Ramos (cell line): ENCODE data around the gene ANKRD24.
"Not testable (repeated sequence)": the region's sequence is repeated elsewhere in the genome, so short reads cannot be mapped to it uniquely, and the experiment has no call there.

Experiments
- in situ Hi-C: fragments of 300-500 bp; cut with MboI; formaldehyde crosslinking; loops from one replicate; pipeline ENCODE4 v1.14.3; 2022; ENCODE audit warnings: low sequenced_read_pairs; ENCODE audit not compliant: unreplicated experiment

ANKRD24 gene

DNA sequence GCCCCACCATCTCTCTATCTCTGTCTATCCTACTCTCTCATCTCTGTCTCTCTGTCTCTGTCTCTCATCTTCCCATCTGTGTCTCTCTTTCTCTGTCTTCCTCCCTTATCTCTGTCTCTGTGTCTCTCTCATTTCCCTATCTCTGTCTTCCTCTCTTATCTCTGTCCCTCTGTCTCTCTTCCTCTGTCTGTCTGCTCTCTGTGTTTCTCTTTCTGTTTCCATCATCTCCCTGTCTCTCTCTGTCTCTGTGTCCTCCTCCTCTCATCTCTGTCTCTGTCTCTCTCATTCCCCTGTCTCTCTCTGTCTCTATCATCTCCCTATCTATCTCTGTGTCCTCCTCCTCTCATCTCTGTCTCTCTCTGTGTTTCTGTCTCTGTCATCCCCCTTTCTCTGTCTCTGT lies 45.3 kb downstream of the ANKRD24 start:
- in situ Hi-C loops = no loop called here

DNA sequence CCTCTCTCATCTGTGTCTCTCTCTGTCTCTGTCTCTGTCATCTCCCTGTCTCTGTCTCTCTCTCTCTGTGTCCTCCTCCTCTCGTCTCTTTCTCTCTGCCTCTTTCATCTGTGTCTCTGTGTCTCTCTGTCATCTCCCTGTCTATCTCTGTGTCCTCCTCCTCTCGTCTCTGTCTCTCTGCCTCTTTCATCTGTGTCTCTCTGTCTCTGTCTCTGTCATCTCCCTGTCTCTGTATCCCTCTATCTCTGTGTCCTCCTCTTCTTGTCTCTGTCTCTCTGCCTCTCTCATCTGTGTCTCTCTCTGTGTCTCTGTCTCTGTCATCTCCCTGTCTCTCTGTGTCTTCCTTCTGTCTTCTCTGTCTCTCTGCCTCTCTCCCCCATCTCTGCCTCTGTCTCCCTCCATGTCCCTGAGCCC lies 46.3 kb downstream of the ANKRD24 start:
- in situ Hi-C loops = no loop called here

DNA sequence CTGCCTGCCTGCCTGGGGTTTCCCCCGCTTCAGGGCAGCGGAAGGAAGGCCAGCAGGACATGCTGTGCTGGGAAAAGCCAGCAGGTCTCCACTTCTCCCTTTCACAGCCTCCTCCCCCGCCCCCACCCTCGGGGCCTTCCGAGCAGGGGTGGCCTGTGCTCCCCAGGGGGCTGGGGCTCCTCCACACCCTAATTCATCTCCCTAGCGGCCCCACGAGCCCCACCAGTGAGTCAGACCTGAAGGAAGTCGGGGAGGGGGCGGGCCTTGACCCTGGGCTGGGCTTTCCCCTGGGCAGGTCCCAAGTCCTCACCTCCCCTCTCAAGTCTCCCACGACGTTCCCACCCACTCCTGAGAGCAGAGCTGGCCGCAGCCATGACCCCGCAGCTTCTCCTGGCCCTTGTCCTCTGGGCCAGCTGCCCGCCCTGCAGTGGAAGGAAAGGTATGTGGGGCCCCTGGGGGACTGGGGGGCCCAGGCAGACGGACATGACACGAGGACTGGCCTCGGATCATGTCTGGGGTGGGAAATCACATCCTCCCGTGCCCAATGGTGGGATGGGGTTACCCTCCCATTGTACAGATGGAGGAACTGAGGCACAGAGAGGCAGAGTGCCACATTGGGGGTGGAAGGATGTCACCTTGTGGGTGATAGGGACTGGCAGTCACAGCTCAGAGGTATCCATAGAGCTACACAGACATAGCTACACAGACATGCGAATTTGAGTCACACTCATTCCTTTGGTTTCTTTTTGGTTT lies 46.9 kb downstream of the ANKRD24 start, which contains the start of gene EBI3:
EBI3 (plus strand) TSS at position 345 of the 753 bp plus-strand sequence; CDS start at position 373, 28 bp downstream.
- in situ Hi-C loops = no loop called here

DNA sequence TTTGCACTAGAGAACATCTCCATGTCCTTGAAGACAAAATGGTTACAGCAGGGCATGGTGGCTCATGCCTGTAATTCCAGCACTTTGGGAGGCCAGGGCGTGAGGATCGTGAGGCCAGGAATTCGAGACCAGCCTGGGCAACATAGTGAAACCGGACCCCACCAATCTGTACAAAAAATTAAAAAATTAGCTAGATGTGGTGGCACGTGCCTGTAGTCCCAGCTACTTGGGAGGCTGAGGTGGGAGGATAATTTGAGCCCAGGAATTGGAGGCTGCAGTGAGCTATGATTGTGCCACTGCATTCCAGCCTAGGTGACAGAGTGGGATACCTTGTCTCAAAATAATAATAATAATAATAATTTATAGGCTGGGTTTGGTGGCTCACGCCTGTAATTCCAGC lies 47.7 kb downstream of the ANKRD24 start:
- in situ Hi-C loops = not testable (repeated sequence)

DNA sequence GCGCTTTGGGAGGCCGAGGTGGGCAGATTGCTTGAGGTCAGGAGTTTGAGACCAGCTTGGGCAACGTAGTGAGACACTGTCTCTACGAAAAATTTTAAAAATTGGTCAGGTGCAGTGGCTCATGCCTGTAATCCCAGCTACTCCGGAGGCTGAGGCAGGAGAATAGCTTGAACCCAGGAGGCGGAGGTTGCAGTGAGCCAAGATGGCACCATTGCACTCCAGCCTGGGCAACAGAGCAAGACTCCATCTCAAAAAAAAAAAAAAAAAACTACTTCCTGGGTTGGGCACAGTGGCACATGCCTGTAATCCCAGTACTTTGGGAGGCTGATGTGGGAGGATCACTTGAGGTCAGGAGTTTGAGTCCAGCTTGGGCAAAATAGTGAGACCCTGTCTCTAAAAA lies 49.0 kb downstream of the ANKRD24 start:
- in situ Hi-C loops = not testable (repeated sequence)

DNA sequence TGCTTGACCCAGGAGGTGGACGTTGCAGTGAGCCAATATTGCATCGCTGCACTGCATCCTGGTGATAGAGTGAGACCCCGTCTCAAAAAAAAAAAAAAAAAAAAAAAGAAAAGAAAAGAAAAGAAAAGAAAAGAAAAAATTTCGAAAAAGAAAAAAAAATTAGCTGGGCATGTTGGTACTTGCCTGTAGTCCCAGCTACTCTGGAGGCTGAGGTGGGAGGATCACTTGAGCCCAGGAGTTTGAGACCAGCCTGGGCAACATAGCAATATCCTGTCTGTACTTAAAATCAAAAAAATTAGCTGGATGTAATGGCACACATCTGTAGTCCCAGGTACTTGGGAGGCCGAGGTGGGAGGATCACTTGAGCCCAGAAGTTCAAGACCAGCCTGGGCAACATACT lies 49.6 kb downstream of the ANKRD24 start:
- in situ Hi-C loops = not testable (repeated sequence)

DNA sequence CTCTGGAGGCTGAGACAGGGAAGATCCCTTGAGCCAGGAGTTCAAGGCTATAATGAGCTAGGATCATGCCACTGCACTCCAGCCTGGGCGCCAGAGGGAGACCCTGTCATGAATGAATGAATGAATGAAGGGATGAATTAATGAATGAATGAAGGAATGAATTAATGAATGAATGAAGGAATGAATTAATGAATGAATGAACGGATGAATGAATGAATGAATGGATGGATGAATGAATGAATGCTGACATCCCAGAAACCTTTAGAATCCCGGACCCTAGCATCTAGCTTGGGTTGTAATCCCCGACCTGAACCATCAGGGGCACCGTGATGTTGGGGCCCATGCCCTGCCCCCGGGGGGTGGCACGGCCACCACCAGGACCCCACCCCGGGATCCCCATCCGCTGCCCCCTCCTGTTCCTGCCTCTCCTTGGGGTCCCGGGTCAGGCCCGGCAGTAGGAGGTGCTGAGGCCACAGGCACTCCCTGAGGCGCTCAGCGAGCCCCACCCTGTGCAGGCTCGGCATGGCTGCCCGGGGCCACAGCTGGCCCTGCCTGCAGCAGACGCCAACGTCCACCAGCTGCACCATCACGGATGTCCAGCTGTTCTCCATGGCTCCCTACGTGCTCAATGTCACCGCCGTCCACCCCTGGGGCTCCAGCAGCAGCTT lies 50.3 kb downstream of the ANKRD24 start:
- in situ Hi-C loops = no loop called here

DNA sequence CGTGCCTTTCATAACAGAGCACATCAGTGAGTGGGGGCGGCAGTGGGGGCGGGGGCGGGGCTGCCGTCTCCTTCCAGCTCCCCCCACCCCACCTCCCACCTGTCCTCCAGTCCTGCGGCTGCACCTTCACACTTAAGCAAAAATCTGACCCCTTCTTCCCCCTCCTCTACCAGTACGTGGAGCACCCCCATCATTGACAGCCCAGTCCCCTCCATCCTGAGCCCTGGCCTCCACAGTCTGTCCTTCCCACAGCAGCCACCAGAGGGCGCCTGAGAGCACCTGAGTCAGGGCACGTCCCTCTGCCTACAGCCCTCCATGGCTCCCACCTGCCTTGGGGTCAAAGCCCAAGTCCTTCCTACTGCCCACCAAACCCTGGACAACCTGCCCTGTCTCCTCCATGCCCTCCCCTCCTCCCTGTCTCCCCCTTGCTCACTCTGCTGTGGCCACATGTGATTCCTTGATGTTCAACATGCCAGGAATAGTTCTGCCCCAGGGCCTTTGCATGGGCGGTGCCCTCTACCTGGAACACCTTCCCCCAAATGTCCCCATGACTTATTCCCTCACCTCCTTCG lies 50.9 kb downstream of the ANKRD24 start:
- in situ Hi-C loops = no loop called here

DNA sequence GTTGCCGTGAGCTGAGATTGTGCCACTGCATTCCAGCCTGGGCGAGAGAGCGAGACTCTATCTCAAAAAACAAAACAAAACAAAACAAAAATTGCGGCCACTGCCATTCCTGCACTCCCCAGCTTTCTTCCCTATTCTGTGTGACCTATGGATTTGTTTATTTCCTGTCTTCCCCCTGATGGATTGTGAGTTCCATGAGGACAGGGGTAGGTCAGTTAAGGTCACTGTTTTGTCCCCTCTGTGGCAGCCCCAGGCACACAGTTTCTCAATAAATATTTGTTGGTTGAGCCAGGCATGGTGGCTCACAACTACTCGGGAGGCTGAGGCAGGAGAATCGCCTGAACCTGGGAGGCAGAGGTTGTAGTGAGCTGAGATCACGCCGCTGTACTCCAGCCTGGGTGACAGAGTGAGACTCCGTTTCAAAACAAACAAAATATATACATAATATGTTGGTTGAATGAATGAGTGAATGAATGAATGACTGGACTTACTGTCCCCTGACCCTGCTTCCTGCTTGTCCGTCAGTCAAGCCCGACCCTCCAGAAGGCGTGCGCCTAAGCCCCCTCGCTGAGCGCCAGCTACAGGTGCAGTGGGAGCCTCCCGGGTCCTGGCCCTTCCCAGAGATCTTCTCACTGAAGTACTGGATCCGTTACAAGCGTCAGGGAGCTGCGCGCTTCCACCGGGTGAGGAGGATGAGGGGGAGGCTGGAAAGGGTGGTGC lies 51.8 kb downstream of the ANKRD24 start:
- in situ Hi-C loops = no loop called here

DNA sequence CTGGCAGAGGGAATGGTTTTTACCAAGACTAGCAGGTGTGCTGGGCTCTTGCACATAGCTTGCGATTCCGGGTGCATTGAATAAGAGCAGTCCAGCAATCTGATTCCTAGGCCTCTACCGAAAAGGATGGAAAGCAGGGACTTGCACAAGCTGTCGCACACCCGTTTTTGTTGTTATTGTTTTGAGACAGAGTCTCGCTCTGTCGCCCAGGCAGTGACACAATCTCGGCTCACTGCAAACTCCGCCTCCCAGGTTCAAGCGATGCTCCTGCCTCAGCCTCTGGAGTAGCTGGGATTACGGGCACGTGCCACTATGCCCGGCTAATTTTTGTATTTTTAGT lies 52.3 kb downstream of the ANKRD24 start:
- in situ Hi-C loops = no loop called here

DNA sequence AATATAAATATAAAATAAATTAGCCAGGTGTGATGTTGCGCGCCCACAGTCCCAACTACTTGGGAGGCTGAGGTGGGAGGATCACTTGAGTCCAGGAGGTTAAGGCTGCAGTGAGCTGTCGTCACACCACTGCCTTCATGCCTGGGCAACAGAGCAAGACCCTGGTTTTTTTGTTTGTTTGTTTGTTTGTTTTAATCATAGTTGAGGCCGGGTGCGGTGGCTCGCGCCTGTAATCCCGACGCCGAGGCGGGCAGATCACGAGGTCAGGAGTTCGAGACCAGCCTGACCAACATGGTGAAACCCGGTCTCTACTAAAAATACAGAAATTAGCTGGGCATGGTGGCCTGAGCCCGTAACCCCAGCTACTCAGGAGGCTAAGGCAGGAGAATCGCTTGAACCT lies 55.0 kb downstream of the ANKRD24 start:
- in situ Hi-C loops = not testable (repeated sequence)

DNA sequence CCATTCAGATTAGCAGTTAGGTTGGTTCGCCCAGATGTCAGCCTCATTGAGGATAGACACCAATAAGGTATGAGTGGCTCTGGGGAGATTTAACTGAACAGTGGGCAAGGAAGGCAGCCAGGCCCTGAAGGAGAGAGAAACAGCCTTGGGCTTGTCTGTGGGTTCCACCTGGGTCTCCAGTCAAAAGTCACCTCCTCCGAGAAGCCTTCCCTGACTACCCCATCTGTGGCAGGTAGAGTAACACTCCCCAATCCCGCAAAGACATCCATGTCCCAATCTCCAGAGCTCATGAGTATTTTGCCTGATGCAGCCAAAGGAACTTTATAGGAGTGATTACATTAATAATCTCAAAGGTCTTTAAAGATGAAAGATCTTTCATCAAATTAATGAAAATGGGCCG lies 56.3 kb downstream of the ANKRD24 start:
- in situ Hi-C loops = no loop called here

DNA sequence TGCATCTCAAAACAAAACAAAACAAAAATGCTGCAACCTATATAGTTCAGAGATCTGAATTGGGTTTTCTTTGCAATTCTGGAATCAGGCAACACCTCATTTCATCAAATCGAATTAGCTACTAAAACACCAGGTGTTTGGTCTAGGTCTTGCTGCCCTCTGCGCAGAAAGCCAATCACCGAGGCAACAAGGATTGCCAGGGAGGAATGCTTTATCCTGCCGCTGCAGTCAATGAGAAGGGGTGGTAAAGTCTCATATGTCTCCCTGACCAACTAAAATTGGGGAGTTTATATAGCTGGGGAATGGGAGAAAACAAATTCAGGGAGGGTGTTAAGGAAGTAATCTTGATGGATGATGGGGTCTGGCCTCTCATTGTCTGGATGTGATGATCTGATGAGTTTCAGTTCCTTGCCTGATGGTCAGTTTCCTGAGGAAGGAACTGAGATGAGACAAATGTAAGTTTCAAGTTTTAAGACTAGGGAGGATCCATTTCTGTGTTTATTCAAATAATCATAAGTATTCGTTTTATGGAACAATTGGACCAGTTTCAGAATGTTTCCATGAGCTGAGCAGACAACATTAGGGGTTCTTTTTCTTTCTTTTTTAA lies 59.4 kb downstream of the ANKRD24 start:
- in situ Hi-C loops = no loop called here

DNA sequence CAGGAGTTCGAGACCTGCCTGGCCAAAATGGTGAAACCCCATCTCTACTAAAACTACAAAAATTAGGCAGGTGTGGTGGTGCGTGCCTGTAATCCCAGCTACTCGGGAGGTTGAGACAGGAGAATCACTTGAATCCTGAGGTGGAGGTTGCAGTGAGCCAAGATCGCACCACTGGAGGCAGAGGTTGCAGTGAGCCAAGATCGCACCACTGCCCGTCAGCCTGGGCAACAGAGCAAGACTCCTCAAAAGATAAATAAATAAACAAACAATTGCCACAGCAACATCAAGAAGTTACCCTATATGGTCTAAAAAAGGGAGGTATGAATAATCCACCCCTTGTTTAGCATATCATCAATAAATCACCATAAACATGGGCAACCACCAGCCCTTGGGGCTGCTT lies 63.4 kb downstream of the ANKRD24 start:
- in situ Hi-C loops = not testable (repeated sequence)

DNA sequence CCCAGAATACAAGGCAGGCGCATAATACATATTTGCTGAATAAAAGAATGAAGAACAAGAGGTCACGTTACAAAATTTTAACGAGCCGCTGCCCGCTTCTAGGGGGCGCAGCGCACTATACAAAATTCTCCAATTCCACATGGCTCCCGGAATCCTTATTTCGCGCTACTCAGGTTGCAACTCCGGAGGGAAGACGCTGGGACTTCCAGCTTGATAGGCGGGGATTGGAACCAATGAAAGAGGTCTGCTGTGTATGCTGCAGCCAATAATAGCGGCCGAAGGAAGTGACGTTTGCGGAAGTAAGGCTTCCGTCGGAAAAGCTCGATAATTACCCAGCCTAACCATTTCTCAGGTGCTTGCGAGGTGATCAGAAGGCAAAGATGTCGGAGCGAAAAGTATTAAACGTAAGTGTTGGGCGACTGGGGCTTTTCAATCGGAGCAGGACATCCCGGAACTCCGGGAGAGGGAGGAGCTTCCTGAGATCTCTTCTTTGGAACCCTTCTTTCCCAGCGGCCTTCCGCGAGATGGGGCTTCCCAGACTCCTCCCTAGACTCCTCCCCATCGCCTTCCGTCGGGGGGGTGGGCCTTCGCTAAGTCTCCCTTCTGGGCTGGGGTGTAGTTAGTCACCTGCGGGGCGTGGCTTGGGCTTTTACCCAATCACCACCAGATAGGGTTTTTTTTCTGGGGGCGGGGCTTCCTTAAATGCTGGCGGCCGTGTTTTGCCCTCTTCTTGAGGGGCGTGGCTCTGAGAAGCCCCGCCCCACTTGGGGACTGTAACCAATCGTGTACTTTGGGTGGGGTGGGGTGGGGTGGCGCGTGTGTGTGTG lies 64.5 kb downstream of the ANKRD24 start, which contains the start of gene YJU2:
YJU2 (plus strand) TSS at position 314 of the 827 bp plus-strand sequence; CDS start at position 381, 67 bp downstream.
- in situ Hi-C loops = no loop called here

DNA sequence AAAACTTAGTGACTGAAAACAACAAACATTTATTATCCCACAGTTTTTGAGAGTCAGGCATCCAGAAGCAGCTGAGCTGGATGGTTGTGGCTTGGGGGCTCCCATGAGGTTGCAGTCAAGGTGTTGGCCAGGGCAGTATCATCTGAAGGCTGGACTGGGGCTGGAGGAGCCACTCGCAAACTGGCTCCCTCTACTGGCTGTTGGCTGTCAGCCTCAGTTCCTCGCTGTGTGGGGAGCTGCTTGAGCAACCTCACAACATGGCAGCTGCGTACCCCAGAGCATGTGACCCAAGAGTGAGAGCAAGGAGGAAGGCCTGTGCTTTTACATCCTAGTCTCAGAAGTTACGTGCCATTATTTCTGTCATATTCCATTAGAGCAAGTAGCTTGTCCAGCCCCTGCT lies 74.1 kb downstream of the ANKRD24 start:
- in situ Hi-C loops = no loop called here

DNA sequence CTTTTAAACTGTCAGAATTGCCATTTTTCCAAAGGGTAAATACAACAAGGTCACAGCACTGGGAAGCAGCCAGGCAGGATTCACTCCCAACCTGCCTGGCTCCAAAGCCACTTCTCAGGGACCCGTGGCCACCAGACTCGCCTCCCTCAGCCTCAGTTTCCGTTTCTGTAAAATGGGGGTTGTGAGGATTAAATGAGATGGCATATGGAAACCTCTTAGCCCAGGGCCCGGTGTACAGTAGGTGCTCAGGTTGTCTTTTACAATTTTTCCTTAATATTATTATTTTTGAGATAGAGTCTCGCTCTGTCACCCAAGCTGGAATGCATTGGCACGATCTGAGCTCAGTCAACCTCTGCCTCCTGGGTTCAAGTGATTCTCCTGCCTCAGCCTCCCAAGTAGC lies 74.5 kb downstream of the ANKRD24 start:
- in situ Hi-C loops = no loop called here

DNA sequence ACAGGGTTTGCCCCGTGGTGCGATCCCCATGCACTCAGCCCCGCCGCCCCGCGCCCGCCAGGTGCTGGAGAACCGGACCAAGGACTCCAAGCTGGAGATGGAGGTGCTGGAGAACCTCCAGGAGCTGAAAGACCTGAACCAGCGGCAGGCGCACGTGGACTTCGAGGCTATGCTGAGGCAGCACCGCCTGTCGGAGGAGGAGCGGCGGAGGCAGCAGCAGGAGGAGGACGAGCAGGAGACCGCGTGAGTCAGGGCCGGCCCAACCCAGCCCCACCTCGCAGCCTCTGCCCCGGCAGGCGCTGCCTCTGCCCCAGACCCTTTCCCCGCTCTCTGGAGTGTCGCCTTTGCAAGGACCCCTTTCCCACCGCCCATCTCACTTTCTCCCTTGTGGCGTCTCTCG lies 75.7 kb downstream of the ANKRD24 start:
- in situ Hi-C loops = no loop called here

DNA sequence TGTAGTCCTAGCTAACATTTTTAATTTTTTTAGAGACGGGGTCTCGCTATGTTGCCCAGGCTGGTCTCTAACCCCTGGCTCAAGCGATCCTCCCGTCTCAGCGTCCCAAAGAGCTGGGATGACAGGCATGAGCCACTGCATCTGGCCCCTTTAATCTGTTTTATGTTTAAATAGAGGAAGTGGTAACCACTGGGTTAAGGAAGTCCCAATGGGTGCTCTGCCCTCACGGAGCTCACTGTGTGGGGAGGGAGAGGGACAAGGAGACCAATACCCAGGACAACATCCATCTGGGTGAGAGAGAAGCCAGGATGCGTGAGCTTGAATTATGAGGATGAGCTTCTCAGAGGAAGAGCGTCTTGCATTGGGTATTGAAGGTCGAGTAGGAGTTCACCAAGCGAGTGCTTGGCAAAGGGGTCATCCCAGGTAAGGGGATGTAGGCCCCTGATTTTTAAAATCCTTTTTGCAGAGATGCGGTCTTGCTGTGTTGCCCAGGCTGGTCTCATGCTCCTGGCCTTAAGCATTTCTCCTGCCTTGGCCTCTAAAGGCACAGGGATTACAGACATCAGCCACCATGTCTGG lies 78.2 kb downstream of the ANKRD24 start:
- in situ Hi-C loops = loop anchor here (10.0 kb wide), 1 partner anchor 264 kb away; no protein-coding TSS in a partner anchor
